ENCODE data around the gene TSPAN10. TPM values are rescaled to one million over a fixed set of nuclear protein-coding genes. Genes with fewer than 3 reads are reported as not detected.

TSPAN10 gene
- total RNA-seq (under 1 TPM; 0.17 to 0.84 TPM), polyA plus RNA-seq (under 1 TPM; 0.22 to 0.36 TPM)

- peak within 1 kb of the TSS; percentile 64 to 68 for H3K27ac ChIP-seq (ENCODE audit: low read depth in 1 of 2, low read length in 2 of 2)
These were observed at the start of gene TSPAN10, which contains the start of gene NPLOC4 for GRCh38 chr17:81636505-81637288. Gene TSPAN10, plus strand, starts transcription at chr17:81637196. Its CDS starts 5,217 bp downstream, at chr17:81642413. Gene NPLOC4, minus strand, starts transcription at chr17:81637112. Its CDS starts 182 bp downstream, at chr17:81636930.

GRCh38 chr17:81589612-81590011 lies 47.4 kb upstream of the TSPAN10 start:
- Histone ChIP-seq H3K27me3 (ENCODE audit: control insufficient read depth in 4 of 4, insufficient read depth in 4 of 4, low read length in 3 of 4) (no peaks in the 10 kb centered on the region), H3K4me1 (ENCODE audit: control insufficient read depth in 4 of 4, insufficient read depth in 4 of 4, low read length in 3 of 4) (peaks cover 0 to 2% (median 0%) of the 10 kb centered on the region in 4 donors), H3K9me3 (ENCODE audit: control insufficient read depth in 4 of 4, low read length in 3 of 4) (no peaks in the 10 kb centered on the region), H3K27ac (ENCODE audit: low read depth in 1 of 2, low read length in 2 of 2) (no peak overlapping the region), H3K4me3 (ENCODE audit: low read depth in 1 of 3, low read length in 3 of 3) (no peak overlapping the region), H3K9ac (ENCODE audit: low read depth in 1 of 2, low read length in 2 of 2) (no peak overlapping the region), H3K36me3 (ENCODE audit: control insufficient read depth in 4 of 4, insufficient read depth in 3 of 4, low read depth in 1 of 4, low read length in 3 of 4) (peaks cover 21 to 76% (median 39%) of the 10 kb centered on the region in 4 donors)
- WGBS, result 97% methylated on average over 5 of the region's 5 CpGs
- DNase-seq (ENCODE audit: low spot score), result no peak
- TF ChIP-seq JUND (IDR thresholded peaks at IDR 0.05) (no peak), HNF4G (IDR thresholded peaks at IDR 0.05) (no peak), EGR1 (IDR thresholded peaks at IDR 0.05; ENCODE audit: low read depth in 2 of 2) (no peak), FOXA2 (IDR thresholded peaks at IDR 0.05) (no peak), TAF1 (conservative IDR thresholded peaks at IDR 0.05) (no peak)
- TF ChIP-seq, protein P1, sequence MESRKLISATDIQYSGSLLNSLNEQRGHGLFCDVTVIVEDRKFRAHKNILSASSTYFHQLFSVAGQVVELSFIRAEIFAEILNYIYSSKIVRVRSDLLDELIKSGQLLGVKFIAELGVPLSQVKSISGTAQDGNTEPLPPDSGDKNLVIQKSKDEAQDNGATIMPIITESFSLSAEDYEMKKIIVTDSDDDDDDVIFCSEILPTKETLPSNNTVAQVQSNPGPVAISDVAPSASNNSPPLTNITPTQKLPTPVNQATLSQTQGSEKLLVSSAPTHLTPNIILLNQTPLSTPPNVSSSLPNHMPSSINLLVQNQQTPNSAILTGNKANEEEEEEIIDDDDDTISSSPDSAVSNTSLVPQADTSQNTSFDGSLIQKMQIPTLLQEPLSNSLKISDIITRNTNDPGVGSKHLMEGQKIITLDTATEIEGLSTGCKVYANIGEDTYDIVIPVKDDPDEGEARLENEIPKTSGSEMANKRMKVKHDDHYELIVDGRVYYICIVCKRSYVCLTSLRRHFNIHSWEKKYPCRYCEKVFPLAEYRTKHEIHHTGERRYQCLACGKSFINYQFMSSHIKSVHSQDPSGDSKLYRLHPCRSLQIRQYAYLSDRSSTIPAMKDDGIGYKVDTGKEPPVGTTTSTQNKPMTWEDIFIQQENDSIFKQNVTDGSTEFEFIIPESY (IDR thresholded peaks at IDR 0.05), result no peak

More at GRCh38 chr17:81636505-81637288, at the start of gene TSPAN10, which contains the start of gene NPLOC4:
- Histone ChIP-seq H3K9me3 (ENCODE audit: control insufficient read depth in 4 of 4, low read length in 3 of 4) (no peaks in the 10 kb centered on the region), H3K4me3 (ENCODE audit: low read depth in 1 of 3, low read length in 3 of 3) (peak within 1 kb of the TSS; percentile 75 to 90 (median 76)), H3K4me1 (ENCODE audit: control insufficient read depth in 4 of 4, insufficient read depth in 4 of 4, low read length in 3 of 4) (peaks cover 6 to 31% (median 17%) of the 10 kb centered on the region in 4 donors), H3K9ac (ENCODE audit: low read depth in 1 of 2, low read length in 2 of 2) (peak within 1 kb of the TSS; percentile 73 to 82), H3K27me3 (ENCODE audit: control insufficient read depth in 4 of 4, insufficient read depth in 4 of 4, low read length in 3 of 4) (no peaks in the 10 kb centered on the region), H3K36me3 (ENCODE audit: control insufficient read depth in 4 of 4, insufficient read depth in 3 of 4, low read depth in 1 of 4, low read length in 3 of 4) (no peaks in the 10 kb centered on the region)
- peak; percentile 91 for DNase-seq (ENCODE audit: low spot score)
- TF ChIP-seq GABPA (IDR thresholded peaks at IDR 0.05 in 1 of 2, conservative IDR thresholded peaks at IDR 0.05 in 1 of 2) (peak; percentile 62 to 84), RXRA (IDR thresholded peaks at IDR 0.05) (no peak), EGR1 (IDR thresholded peaks at IDR 0.05; ENCODE audit: low read depth in 2 of 2) (peak; percentile 98), FOXA1 (IDR thresholded peaks at IDR 0.05) (no peak), YY1 (IDR thresholded peaks at IDR 0.05) (peak; percentile 42)
- WGBS, result under 1% methylated on average over 77 of the region's 77 CpGs

DNA sequence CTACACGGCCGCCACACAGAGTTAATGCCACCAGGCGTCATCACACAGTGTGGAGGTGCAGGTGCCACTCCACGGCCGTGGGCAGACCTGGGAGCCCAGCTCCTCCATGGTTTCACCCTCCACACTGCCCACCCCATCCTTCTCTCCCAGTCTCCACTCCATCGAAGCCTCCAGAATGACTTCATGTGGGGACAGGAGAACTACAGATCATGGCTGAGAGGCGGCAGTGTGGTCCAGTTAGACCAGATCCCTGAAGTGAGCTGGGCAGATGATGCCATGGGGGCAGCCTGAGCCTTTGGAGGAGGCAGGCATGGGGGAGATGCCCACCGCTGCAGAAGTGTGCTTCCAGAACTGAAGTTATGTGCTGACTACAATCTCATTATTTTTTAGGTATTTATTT lies 46.9 kb upstream of the TSPAN10 start:
- no peaks in the 10 kb centered on the region for H3K27me3 ChIP-seq (ENCODE audit: control insufficient read depth in 4 of 4, insufficient read depth in 4 of 4, low read length in 3 of 4)
- H3K9me3 ChIP-seq (ENCODE audit: control insufficient read depth in 4 of 4, low read length in 3 of 4), result no peaks in the 10 kb centered on the region
- no peak overlapping the region for H3K9ac ChIP-seq (ENCODE audit: low read depth in 1 of 2, low read length in 2 of 2)
- no peaks in the 10 kb centered on the region for H3K4me1 ChIP-seq (ENCODE audit: control insufficient read depth in 4 of 4, insufficient read depth in 4 of 4, low read length in 3 of 4)
- H3K4me3 ChIP-seq (ENCODE audit: low read depth in 1 of 3, low read length in 3 of 3), result no peak overlapping the region
- H3K36me3 ChIP-seq (ENCODE audit: control insufficient read depth in 4 of 4, insufficient read depth in 3 of 4, low read depth in 1 of 4, low read length in 3 of 4), result peaks cover 22 to 78% (median 41%) of the 10 kb centered on the region in 4 donors
- DNase-seq (ENCODE audit: low spot score), result no peak
- no peak overlapping the region for H3K27ac ChIP-seq (ENCODE audit: low read depth in 1 of 2, low read length in 2 of 2)
- no peak for TF ChIP-seq HNF4G (IDR thresholded peaks at IDR 0.05)
- no peak for TF ChIP-seq JUND (IDR thresholded peaks at IDR 0.05)
- TF ChIP-seq, protein P1 (IDR thresholded peaks at IDR 0.05), result no peak
- no peak for TF ChIP-seq TAF1 (conservative IDR thresholded peaks at IDR 0.05)
- no peak for TF ChIP-seq REST (IDR thresholded peaks at IDR 0.05)
- TF ChIP-seq HNF4A (conservative IDR thresholded peaks at IDR 0.05), result no peak
- no peak for TF ChIP-seq RXRA (IDR thresholded peaks at IDR 0.05)
- no peak for TF ChIP-seq GABPA (IDR thresholded peaks at IDR 0.05 in 1 of 2, conservative IDR thresholded peaks at IDR 0.05 in 1 of 2)
- TF ChIP-seq, protein P2, sequence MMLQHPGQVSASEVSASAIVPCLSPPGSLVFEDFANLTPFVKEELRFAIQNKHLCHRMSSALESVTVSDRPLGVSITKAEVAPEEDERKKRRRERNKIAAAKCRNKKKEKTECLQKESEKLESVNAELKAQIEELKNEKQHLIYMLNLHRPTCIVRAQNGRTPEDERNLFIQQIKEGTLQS (IDR thresholded peaks at IDR 0.05), result no peak
- TF ChIP-seq EGR1 (IDR thresholded peaks at IDR 0.05; ENCODE audit: low read depth in 2 of 2), result no peak
- no peak for TF ChIP-seq FOXA2 (IDR thresholded peaks at IDR 0.05)
- no peak for TF ChIP-seq NR2F2 (IDR thresholded peaks at IDR 0.05)
- 98% methylated on average over 8 of the region's 8 CpGs for WGBS

Data from liver (tissue), 9 donors.